GM21390 (cell line): ENCODE results near the gene AKAP6.

Experiments used
- ATAC-seq: cut with Tn5 transposase; IDR thresholded peaks from one replicate; pipeline ENCODE4 v1.9.1; 2021; ENCODE audit not compliant: unreplicated experiment

AKAP6 gene

GRCh38 chr14:32332415-32333316 is 3.6 kb downstream of the AKAP6 start:
- no peak for ATAC-seq

DNA sequence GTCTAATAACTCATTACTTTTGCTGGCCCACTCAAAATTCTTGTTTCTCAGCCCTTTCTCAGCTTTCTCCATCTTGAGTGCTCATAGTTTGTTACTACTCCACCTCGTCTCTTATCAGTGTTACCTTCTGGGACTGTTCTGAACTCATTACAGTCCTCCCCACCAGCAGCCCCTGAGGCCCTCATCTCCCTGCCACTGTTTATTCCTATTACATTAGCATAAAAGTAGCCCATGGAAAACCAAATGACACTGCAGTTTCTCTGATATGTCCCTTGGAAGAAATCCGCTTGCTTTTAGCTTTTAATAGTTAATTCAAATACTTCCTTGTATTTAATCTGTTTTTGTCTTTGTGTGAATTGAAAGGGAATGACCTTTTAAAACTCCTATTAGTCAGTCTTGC is 7.6 kb downstream of the AKAP6 start:
- ATAC-seq, result no peak

DNA sequence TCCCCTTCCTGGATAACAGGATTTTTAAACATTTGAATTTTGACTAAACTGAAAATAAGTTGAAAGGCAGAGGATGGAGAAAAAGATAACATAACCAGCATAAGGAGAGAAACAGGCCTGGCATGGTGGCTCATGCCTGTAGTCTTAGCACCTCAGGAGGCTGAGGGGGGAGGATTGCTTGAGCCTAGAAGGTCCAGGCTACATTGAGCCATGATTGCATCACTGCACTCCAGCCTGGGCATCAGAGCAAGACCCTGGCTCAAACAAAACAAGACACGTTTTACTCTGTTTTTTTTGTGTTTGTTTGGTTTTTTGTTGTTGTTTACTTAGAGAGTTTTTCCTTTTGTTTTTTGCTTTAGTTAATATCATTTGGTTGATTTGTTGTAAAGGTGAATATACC is 8.7 kb downstream of the AKAP6 start:
- ATAC-seq, result no peak

GRCh38 chr14:32339188-32339587 is 10.1 kb downstream of the AKAP6 start:
- no peak for ATAC-seq

DNA sequence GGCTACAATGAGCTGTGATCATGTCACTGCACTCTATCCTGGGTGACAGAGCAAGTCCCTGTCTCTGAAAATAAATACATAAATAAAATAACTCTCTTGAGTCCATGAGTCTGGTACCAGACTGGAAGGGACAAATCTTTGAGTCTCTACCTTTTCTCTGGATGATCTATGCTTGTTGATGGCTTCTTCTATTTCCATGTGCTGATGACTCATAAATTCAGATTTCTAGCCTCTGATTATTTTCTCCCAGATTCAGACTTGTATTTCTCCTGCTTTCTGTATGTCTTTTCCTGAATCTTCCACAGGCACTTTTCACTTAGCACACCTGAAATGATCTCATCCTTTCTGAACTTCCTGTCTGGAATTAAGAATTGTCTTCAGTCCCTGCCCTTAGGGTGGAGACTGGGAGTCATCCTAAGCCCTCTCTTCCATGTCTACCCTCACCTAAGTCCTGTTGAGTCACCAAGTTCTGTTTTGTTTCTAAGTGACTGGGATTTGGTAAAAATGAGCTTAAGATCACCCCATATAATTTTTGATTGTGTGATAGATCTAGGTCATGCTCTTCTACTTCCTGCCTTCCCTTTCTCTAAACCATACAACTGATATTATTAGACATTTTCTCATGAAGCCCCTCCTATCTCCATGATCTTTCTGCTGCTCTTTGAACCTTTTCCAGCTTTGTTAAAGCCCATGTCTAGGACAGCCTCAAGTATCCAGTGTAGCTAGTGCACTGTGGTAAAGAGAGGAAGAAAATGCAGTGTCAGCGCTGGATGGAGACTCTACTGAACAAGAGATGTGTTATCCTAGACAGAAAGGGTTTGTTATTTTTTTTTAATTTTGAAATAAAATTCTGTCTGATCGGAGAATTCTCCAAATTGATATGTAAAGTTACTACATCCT is 13.1 kb downstream of the AKAP6 start:
- ATAC-seq, result no peak

DNA sequence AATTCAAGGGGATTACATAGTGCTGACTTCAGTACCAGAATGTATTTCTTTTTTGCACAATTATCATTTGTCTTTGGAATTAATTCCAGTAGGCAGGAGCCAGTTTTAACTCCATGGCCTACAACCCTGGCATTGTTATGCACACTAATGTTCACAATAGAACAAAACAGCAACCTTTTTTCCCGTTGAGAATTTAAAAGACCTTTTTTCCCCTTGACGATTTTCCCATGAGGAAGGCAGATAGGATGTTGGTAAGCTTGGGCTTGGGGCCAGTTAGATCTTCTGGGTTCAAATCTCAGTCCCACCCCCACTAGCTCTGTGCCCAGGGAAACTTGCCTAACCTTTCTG is 13.7 kb downstream of the AKAP6 start:
- no peak for ATAC-seq

GRCh38 chr14:32343926-32344430 is 14.9 kb downstream of the AKAP6 start:
- ATAC-seq, result no peak

- no peak for ATAC-seq
These were observed 16.3 kb downstream of the AKAP6 start for GRCh38 chr14:32345311-32345791.

- ATAC-seq, result no peak
These were observed 20.2 kb downstream of the AKAP6 start for GRCh38 chr14:32349322-32349721.

DNA sequence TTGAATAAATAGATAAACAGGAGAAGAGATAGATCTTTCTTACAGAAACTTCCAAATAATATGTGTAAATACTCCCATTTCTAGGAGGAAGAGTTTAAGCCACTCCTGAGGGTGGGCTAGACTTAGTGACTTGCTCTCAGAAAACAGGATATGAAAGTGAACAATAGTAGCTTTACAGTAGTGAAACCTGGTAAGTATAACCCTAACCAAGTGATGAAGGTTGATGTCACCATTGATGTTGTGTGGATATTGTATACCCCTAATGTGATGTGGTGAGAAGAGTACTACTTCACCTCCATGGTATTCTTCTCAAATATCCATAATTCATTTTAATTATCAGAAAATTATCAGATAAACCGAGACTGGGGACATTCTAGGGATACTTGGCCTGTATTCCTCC is 20.9 kb downstream of the AKAP6 start:
- peak; percentile 100 for ATAC-seq

DNA sequence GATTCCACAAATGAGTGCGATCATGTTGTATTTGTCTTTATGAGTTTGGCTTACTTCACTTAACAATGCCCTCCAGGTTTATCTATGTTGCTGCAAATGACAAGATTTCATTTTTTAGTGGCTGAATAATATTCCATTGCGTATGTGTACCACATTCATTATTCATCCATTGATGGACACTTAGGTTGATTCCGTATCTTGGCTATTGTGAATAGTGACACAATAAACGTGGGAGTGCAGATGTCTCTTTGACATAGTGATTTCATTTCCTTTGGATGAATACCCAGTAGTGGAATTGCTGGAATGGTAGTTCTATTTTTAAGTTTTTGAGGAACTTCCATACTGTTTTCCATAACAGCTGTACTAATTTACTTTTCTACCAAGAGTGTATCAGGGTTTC is 23.5 kb downstream of the AKAP6 start:
- ATAC-seq, result no peak

DNA sequence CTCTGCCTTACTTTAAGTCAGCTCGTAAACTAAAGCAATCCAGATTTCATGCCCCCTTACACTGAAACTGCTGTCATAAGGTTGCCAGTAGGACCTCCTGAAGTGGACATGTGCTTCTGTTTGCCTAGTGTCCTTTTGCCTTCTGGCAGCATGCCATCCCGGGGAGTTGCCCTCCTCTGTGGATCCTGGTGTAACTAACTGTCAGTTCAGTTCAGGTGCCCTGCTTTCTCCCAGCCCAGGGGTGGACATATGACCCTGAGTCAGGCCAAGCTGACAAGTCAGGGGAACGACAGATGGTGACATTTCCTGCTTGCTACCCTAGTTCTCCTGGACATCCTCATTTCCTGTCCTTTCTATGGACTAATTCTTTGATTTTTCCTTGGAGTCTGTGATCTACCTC is 25.6 kb downstream of the AKAP6 start:
- ATAC-seq, result no peak

- ATAC-seq, result no peak
These were observed 29.7 kb downstream of the AKAP6 start for GRCh38 chr14:32358781-32359180.

GRCh38 chr14:32361674-32362073 is 32.6 kb downstream of the AKAP6 start:
- ATAC-seq, result no peak

- no peak for ATAC-seq
These were observed 34.7 kb downstream of the AKAP6 start for GRCh38 chr14:32363761-32364160.

DNA sequence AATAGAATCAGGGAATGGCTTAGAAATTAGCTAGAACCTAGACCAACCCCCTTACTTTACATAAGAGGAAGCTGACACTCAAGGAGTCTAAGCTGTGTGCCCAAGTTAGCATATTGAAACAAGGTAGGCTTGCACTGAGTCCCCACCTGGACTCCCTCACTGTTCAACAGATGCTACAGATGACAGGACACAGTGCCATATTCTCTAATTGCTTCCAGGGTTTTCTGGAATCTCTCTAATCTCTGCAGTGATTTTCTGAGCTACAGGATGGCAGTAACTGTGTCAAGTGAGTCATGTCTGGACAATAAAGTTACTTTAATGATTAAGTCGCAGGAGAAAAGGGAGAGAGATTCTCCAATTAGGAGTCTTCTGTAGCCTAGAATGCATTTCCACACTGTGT is 35.8 kb downstream of the AKAP6 start:
- no peak for ATAC-seq

DNA sequence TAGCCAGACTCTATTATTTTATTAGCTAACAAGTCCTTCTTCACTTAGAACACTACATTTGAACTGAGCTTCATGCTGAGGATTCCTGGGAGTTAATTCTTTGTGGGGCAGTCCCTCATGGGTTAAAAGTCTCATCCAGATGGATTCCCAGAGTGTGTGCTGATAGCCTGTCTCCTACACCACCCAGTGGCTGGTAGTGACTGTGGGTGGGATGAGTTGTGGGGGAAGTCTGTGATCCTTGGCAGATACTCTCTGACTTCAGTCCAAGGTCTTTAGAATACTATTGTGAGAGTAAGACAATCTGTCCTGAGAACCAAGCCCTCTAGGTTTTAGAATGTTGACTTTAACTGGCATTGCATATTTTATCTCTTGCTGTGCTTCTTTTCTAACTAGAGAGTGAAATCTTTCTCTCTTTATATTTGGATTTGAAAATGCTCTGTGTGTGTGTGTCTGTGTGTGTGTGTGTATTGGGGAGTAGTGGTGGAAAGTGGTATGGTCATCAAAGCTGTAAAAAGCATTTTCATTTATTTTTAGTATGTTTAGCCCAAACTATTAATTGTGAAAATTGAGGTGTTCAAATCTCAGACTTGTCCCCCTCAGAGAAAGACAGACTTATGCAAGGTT is 37.3 kb downstream of the AKAP6 start:
- no peak for ATAC-seq

DNA sequence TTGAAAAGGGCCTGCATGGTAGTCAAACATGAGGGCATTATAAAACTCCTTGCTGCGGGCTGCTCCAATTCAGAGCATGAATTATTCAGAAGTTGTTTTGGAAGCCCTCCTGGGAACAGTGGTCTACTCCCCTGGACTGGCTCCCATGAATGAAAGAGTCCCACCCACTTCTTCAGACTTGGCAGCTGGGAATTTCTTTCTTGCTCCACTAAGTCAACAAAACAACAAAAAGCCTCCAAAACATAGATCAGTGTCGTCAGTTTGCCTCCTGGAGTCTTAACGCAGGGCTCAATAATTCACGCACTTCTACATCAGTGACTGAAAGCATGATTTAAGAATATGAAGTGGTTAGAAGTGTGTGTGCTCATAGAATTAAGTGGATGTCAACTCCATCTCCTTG is 37.9 kb downstream of the AKAP6 start:
- ATAC-seq, result no peak

DNA sequence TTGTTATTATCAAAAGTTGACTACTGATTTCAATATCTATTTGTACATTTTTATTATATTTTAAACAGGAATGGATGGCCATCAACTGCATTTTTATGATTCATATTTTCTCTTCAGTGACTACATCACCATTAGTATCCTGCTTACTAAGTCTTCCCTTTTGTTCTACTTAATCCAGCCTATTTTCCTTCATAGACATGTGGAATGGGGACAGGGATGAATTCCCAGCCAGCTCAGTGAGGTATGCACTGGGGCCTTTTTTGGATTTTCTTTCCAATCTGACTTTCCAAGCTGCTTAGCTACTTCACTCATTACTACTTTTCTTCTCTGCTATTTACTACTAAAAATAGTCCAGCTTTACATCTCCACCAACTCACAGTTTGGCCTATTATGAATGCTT is 38.4 kb downstream of the AKAP6 start:
- no peak for ATAC-seq

DNA sequence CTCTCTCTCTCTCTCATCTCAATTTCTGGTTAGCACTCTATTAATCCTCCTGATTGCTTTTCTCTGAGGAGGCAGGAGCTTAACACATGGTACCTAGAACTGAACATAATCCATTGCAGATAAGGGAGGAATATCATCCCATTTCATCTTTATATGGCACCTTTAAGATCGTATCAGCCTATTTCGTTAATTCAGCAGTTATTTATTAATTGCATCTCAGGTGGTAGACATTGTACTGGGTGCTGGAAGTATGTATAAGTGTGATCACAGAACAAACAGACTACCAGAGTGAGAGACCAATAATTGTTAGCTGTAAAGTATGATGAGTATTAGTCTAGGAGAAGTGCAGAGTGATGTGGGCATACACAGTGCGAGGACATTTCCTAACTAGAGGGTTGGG is 39.0 kb downstream of the AKAP6 start:
- no peak for ATAC-seq

- ATAC-seq, result no peak
These were observed 41.6 kb downstream of the AKAP6 start for GRCh38 chr14:32370714-32371113.
